GM12878 (cell line): Measurements from ENCODE around the gene LCMT1. TPM values are rescaled to one million over a fixed set of nuclear protein-coding genes. Genes with fewer than 3 reads are reported as not detected.

ENCODE experiments used
- ATAC-seq: fragments of 200-7000 bp; cut with Tn5 transposase; 3 replicates; pipeline ENCODE4 v1.9.1; 2020; ENCODE audit warnings: mild to moderate bottlenecking, moderate library complexity
- BruUV-seq: library from RNA; stranded (reverse); fragments of 400-500 nt; replicated peaks from 2 replicates; lab custom pipeline; 2021; lab: Mats Ljungman, UMichigan
- CTCF ChIA-PET: fragments of 300-600 bp; sonication (Branson Sonifier 250); formaldehyde crosslinking; extraction: SDS; loops from one replicate; lab custom pipeline; 2021; ENCODE audit warnings: inconsistent platforms; lab: Yijun Ruan, JAX
- POLR2A ChIA-PET: fragments of 350-600 bp; formaldehyde crosslinking; extraction: SDS; loops from one replicate; lab custom pipeline; 2021; ENCODE audit warnings: inconsistent platforms; lab: Charles Lee
- RAD21 ChIA-PET: fragments of 300-600 bp; sonication (Branson Sonifier 250); formaldehyde crosslinking; loops from one replicate; lab custom pipeline; 2023; ENCODE audit warnings: antibody characterized with exemption; ENCODE audit not compliant: unreplicated experiment; lab: Charles Lee
- SMC1A ChIA-PET: fragments of 300-600 bp; sonication (Branson Sonifier 250); formaldehyde crosslinking; loops from one replicate; lab custom pipeline; 2023; ENCODE audit not compliant: unreplicated experiment, uncharacterized antibody; lab: Charles Lee
- DNase-seq: peaks from one replicate; pipeline ENCODE4 v3.0.0-alpha.2; 2011; ENCODE audit warnings: low read depth, low spot score
- FAIRE-seq: peaks from 3 replicates; lab custom pipeline; 2011; peaks lifted over from hg19 to GRCh38; lab: Jason Lieb, UNC
- H2AFZ ChIP-seq: 2 replicates; pipeline ENCODE4 v1.6.0; 2011; ENCODE audit warnings: low read depth, low read length, control low read depth; ENCODE audit not compliant: control insufficient read depth
- H3K27ac ChIP-seq: 2 replicates; pipeline ENCODE4 v1.5.1; 2011; ENCODE audit warnings: control low read depth; ENCODE audit not compliant: control insufficient read depth, insufficient read depth
- H3K27me3 ChIP-seq, 2 experiments: replicated peaks in 1 of 2; 2 replicates each; pipeline versions ENCODE4 v1.6.0 to v1.6.1; 2011; ENCODE audit warnings: low read length in 1 of 2; ENCODE audit not compliant: control insufficient read depth in 2 of 2, insufficient read depth in 2 of 2
- H3K36me3 ChIP-seq, 2 experiments: 2 replicates each; pipeline ENCODE4 v1.5.1; 2011; ENCODE audit warnings: low read length in 1 of 2; ENCODE audit not compliant: control insufficient read depth in 2 of 2, insufficient read depth in 2 of 2
- H3K4me1 ChIP-seq: 2 replicates; pipeline ENCODE4 v1.6.1; 2011; ENCODE audit warnings: mild to moderate bottlenecking, low read length, moderate library complexity, mixed read lengths; ENCODE audit not compliant: control insufficient read depth, insufficient read depth
- H3K4me2 ChIP-seq: 2 replicates; pipeline ENCODE4 v1.6.0; 2011; ENCODE audit warnings: control low read depth; ENCODE audit not compliant: control insufficient read depth, insufficient read depth
- H3K4me3 ChIP-seq: fragments of 200-600 bp; sonication (generic); 2 replicates; pipeline ENCODE4 v1.5.1; 2016
- H3K79me2 ChIP-seq: 2 replicates; pipeline ENCODE4 v1.6.0; 2011; ENCODE audit warnings: low read length; ENCODE audit not compliant: control insufficient read depth, insufficient read depth
- H3K9ac ChIP-seq: 2 replicates; pipeline ENCODE4 v1.8.0; 2011; ENCODE audit warnings: low read length, control low read depth, mixed read lengths; ENCODE audit not compliant: control insufficient read depth, insufficient read depth
- H3K9me3 ChIP-seq: replicated peaks from 3 replicates; pipeline ENCODE4 v1.5.1; 2011; ENCODE audit warnings: mild to moderate bottlenecking, low read length; ENCODE audit not compliant: control insufficient read depth, insufficient read depth
- H4K20me1 ChIP-seq: 2 replicates; pipeline ENCODE4 v1.6.0; 2011; ENCODE audit not compliant: control insufficient read depth, insufficient read depth
- CBX5 ChIP-seq: sonication (generic); IDR thresholded peaks from 2 replicates; pipeline ENCODE4 v1.6.1; 2016; ENCODE audit warnings: low read depth, moderate library complexity, mild to moderate bottlenecking, inconsistent platforms
- EED ChIP-seq: sonication (generic); IDR thresholded peaks from 2 replicates; pipeline ENCODE4 v1.6.1; 2016; ENCODE audit warnings: antibody characterized with exemption, low read depth
- ELK1 ChIP-seq: IDR thresholded peaks from 2 replicates; pipeline ENCODE4 v1.6.1; 2012; ENCODE audit warnings: low read depth, low read length, improper control_type of control experiment
- FOS ChIP-seq: IDR thresholded peaks from 3 replicates; pipeline ENCODE4 v1.6.1; 2011; ENCODE audit warnings: borderline replicate concordance; ENCODE audit not compliant: insufficient read length; ENCODE audit errors: extremely low read depth
- GABPA ChIP-seq: IDR thresholded peaks from 2 replicates; pipeline ENCODE4 v1.6.1; 2014; ENCODE audit warnings: antibody characterized with exemption, low read depth, mild to moderate bottlenecking, inconsistent platforms
- HDAC2 ChIP-seq: fragments of 200-600 bp; sonication (generic); IDR thresholded peaks from 2 replicates; pipeline ENCODE4 v1.6.1; 2017
- POLR2AphosphoS2 ChIP-seq: IDR thresholded peaks from 2 replicates; pipeline ENCODE4 v1.6.1; 2011; ENCODE audit warnings: low read depth, mild to moderate bottlenecking, low read length, improper control_type of control experiment, moderate library complexity
- RELB ChIP-seq: fragments of 450-650 bp; IDR thresholded peaks from 2 replicates; pipeline ENCODE4 v1.6.1; 2017; ENCODE audit warnings: low read depth, mild to moderate bottlenecking, moderate library complexity
- ZSCAN29 ChIP-seq: fragments of 450-650 bp; IDR thresholded peaks from 2 replicates; pipeline ENCODE4 v1.6.1; 2017; ENCODE audit warnings: mild to moderate bottlenecking, moderate library complexity
- WGBS: methylation state at CpG from one replicate; pipeline ENCODE4 v1.1.6; 2016; ENCODE audit warnings: low lambda C conversion rate; ENCODE audit not compliant: insufficient replicate concordance, insufficient coverage; ENCODE audit errors: missing lambda C conversion rate; 5-methylcytosine and 5-hydroxymethylcytosine counted together
- in situ Hi-C: fragments of 300-500 bp; cut with MboI; formaldehyde crosslinking; loops from 9 replicates; pipeline ENCODE4 v1.14.3; 2018; ENCODE audit warnings: mixed read lengths
- intact Hi-C: fragments of 100-400 bp; cut with micrococcal nuclease; formaldehyde crosslinking; loops from one replicate; pipeline ENCODE4 v1.14.2; 2022; ENCODE audit not compliant: unreplicated experiment
- polyA plus RNA-seq, 11 experiments: library from polyadenylated mRNA; depleted of rRNA in 4 of 11; unstranded in 6 of 11; stranded (reverse) in 5 of 11; fragments of >200 nt; fragmentation: Nextera tagmentation in 4 of 11; fragmentation: Illumina TruSeq in 1 of 11; extraction: Ambion mirVana in 4 of 11; extraction: Trizol in 1 of 11; gene quantifications; 1 replicate in 1 of 11; 2 replicates in 10 of 11; pipeline versions ENCODE4 v1.2.1 to v1.2.3, GENCODE V29; 2011 to 2016; ENCODE audit warnings: inconsistent platforms in 2 of 11, missing spikeins in 2 of 11, low read depth in 1 of 11
- total RNA-seq, 4 experiments: library from RNA; depleted of rRNA in 3 of 4; stranded (reverse); fragments of >200 nt in 3 of 4; fragmentation: Illumina TruSeq in 1 of 4; extraction: Trizol in 1 of 4; gene quantifications; 2 replicates each; pipeline versions ENCODE4 v1.2.1 to v1.2.3, GENCODE V29; 2013 to 2021

Gene LCMT1
- total and polyA plus RNA-seq, 10 of the 15 experiments (the other 5 are each of a cell fraction or from before 2014, with no cell fraction given) = 19.7 to 51.2 (median 32.6) TPM

GRCh38 chr16:25172831-25173230, 61.3 kb downstream of the LCMT1 start:
- ChIA-PET SMC1A (no interaction called here), POLR2A (no interaction called here), CTCF (no interaction called here), RAD21 (no interaction called here)
- DNase-seq (no peak), FAIRE-seq (no peak), ATAC-seq (no peak)
- no peak overlapping the region for H3K4me3 ChIP-seq
- no peaks in the 10 kb centered on the region for H3K27me3 ChIP-seq
- H3K9ac ChIP-seq = no peak overlapping the region
- TF ChIP-seq ZSCAN29 (no peak), RELB (no peak)
- intact Hi-C loops (no loop called here), in situ Hi-C loops (no loop called here)
- H3K36me3 ChIP-seq = peaks cover 0 to 7% of the 10 kb centered on the region in 2 experiments; a peak in 2 of 4 replicates
- no peak overlapping the region for H2AFZ ChIP-seq
- H4K20me1 ChIP-seq = no peaks in the 10 kb centered on the region
- no peak overlapping the region for H3K4me2 ChIP-seq
- 96% methylated on average over 8 of the region's 8 CpGs for WGBS
- H3K4me1 ChIP-seq = no peaks in the 10 kb centered on the region
- no peaks in the 10 kb centered on the region for H3K9me3 ChIP-seq
- H3K79me2 ChIP-seq = no peaks in the 10 kb centered on the region
- BruUV-seq = no TSS peak
- H3K27ac ChIP-seq = no peak overlapping the region

GRCh38 chr16:25174285-25174684, 62.7 kb downstream of the LCMT1 start:
- POLR2A ChIA-PET = no interaction called here
- BruUV-seq = no TSS peak
- in situ Hi-C loops = no loop called here
- Histone ChIP-seq H2AFZ (no peak overlapping the region), H3K36me3 (peaks cover 0 to 3% of the 10 kb centered on the region in 2 experiments; a peak in 2 of 4 replicates), H3K9me3 (no peaks in the 10 kb centered on the region), H3K79me2 (no peaks in the 10 kb centered on the region), H3K4me3 (no peak overlapping the region), H3K27ac (no peak overlapping the region), H3K4me2 (no peak overlapping the region), H3K4me1 (no peaks in the 10 kb centered on the region), H3K9ac (no peak overlapping the region), H3K27me3 (no peaks in the 10 kb centered on the region), H4K20me1 (no peaks in the 10 kb centered on the region)
- CTCF ChIA-PET = no interaction called here
- intact Hi-C loops = no loop called here
- no peak for DNase-seq
- no peak for ATAC-seq
- 96% methylated on average over 2 of the region's 2 CpGs for WGBS
- no peak for FAIRE-seq
- RAD21 ChIA-PET = no interaction called here
- SMC1A ChIA-PET = interaction anchor here (1.1 kb wide), 1 partner anchor 22 kb away, joined by 3 read pairs; no protein-coding TSS in a partner anchor
- no peak for TF ChIP-seq FOS
- no peak for TF ChIP-seq GABPA
- no peak for TF ChIP-seq EED
- no peak for TF ChIP-seq ELK1
- no peak for TF ChIP-seq POLR2AphosphoS2
- no peak for TF ChIP-seq RELB
- TF ChIP-seq CBX5 = no peak
- TF ChIP-seq HDAC2 = no peak
